H1 (cell line): ENCODE measurements around the gene BEX3. TPM values are rescaled to one million over a fixed set of nuclear protein-coding genes. Genes with fewer than 3 reads are reported as not detected.

Source experiments
- CTCF ChIA-PET: fragments of 300-600 bp; sonication (Branson Sonifier 250); formaldehyde crosslinking; loops from one replicate; lab custom pipeline; 2021; ENCODE audit not compliant: partially characterized antibody; lab: Charles Lee
- POLR2A ChIA-PET: fragments of 300-600 bp; sonication (Branson Sonifier 250); formaldehyde crosslinking; loops from one replicate; lab custom pipeline; 2021; ENCODE audit warnings: inconsistent platforms; ENCODE audit not compliant: partially characterized antibody; lab: Charles Lee
- DNase-seq, 2 experiments: peaks; one replicate each; pipeline versions ENCODE4 v3.0.0 to v3.0.0-alpha.2; 2010 to 2022; ENCODE audit warnings: low spot score in 2 of 2, low read depth in 1 of 2, mixed read lengths in 1 of 2
- FAIRE-seq: peaks from 2 replicates; lab custom pipeline; 2011; peaks lifted over from hg19 to GRCh38; lab: Jason Lieb, UNC
- H2AFZ ChIP-seq: 2 replicates; pipeline ENCODE4 v1.8.1; 2012; ENCODE audit warnings: low read length, inconsistent platforms
- H2AK5ac ChIP-seq: 2 replicates; pipeline ENCODE4 v1.6.1; 2013; ENCODE audit warnings: low read depth, low read length
- H2BK120ac ChIP-seq: replicated peaks from 2 replicates; pipeline ENCODE3; 2013; ENCODE audit warnings: low read depth, low read length, inconsistent platforms
- H2BK12ac ChIP-seq: 2 replicates; pipeline ENCODE4 v1.6.1; 2013; ENCODE audit warnings: low read depth, low read length
- H2BK15ac ChIP-seq: 2 replicates; pipeline ENCODE4 v1.6.1; 2013; ENCODE audit warnings: low read length
- H2BK20ac ChIP-seq: 2 replicates; pipeline ENCODE4 v1.6.1; 2013; ENCODE audit warnings: low read length
- H2BK5ac ChIP-seq: 2 replicates; pipeline ENCODE4 v1.6.1; 2013; ENCODE audit warnings: low read depth, low read length
- H3K14ac ChIP-seq: 2 replicates; pipeline ENCODE4 v1.6.1; 2013; ENCODE audit warnings: inconsistent platforms; ENCODE audit not compliant: insufficient read length
- H3K18ac ChIP-seq: 2 replicates; pipeline ENCODE4 v1.6.1; 2013; ENCODE audit warnings: low read length; ENCODE audit errors: extremely low read depth
- H3K23ac ChIP-seq: 2 replicates; pipeline ENCODE4 v1.6.1; 2013; ENCODE audit warnings: inconsistent platforms; ENCODE audit not compliant: insufficient read length
- H3K23me2 ChIP-seq: 2 replicates; pipeline ENCODE4 v1.6.1; 2013; ENCODE audit warnings: low read depth, low read length
- H3K27ac ChIP-seq: 2 replicates; pipeline ENCODE4 v1.6.1; 2011; ENCODE audit warnings: low read depth, low read length, inconsistent platforms
- H3K27me3 ChIP-seq, 4 experiments: replicated peaks in 1 of 4; 1 replicate in 1 of 4; 2 replicates in 3 of 4; pipeline versions ENCODE4 v1.6.1 to v1.8.1; 2011 to 2013; ENCODE audit warnings: low read length in 3 of 4, mild to moderate bottlenecking in 3 of 4, inconsistent platforms in 2 of 4, mixed read lengths in 2 of 4, moderate library complexity in 1 of 4; ENCODE audit not compliant: control insufficient read depth in 3 of 4, insufficient read depth in 3 of 4; ENCODE audit errors: extremely low read depth in 1 of 4
- H3K36me3 ChIP-seq, 4 experiments: 2 replicates each; pipeline versions ENCODE4 v1.6.1 to v1.8.1; 2011 to 2013; ENCODE audit warnings: mild to moderate bottlenecking in 4 of 4, low read length in 3 of 4, moderate library complexity in 2 of 4, control low read depth in 1 of 4, inconsistent platforms in 1 of 4; ENCODE audit not compliant: insufficient read depth in 4 of 4, control insufficient read depth in 2 of 4
- H3K4ac ChIP-seq: replicated peaks from 2 replicates; pipeline ENCODE3; 2013; ENCODE audit warnings: low read length, low read depth, mixed read lengths, inconsistent platforms; ENCODE audit not compliant: insufficient read length
- H3K4me1 ChIP-seq, 4 experiments: replicated peaks in 1 of 4; 1 replicate in 1 of 4; 2 replicates in 3 of 4; pipeline versions ENCODE4 v1.6.1 to v1.8.1; 2011 to 2013; ENCODE audit warnings: low read length in 3 of 4, inconsistent platforms in 2 of 4, mixed read lengths in 1 of 4; ENCODE audit not compliant: insufficient read depth in 4 of 4, control insufficient read depth in 3 of 4
- H3K4me2 ChIP-seq, 2 experiments: 2 replicates each; pipeline versions ENCODE4 v1.6.1 to v1.8.1; 2011 to 2013; ENCODE audit warnings: low read depth in 2 of 2, low read length in 2 of 2, control low read depth in 1 of 2, inconsistent platforms in 1 of 2, mild to moderate bottlenecking in 1 of 2; ENCODE audit not compliant: insufficient read depth in 1 of 2
- H3K4me3 ChIP-seq, 4 experiments: fragments of 200-600, 300-600 bp in 1 of 4; sonication (generic), shearing (Covaris generic), sonication (Bioruptor Twin) in 1 of 4; 2 replicates each; pipeline versions ENCODE4 v1.5.1 to v1.8.1; 2011 to 2016; ENCODE audit warnings: low read length in 4 of 4, low read depth in 3 of 4, control low read depth in 2 of 4, inconsistent platforms in 2 of 4, mild to moderate bottlenecking in 2 of 4, mixed read lengths in 1 of 4, moderate library complexity in 1 of 4; ENCODE audit not compliant: insufficient read depth in 2 of 4; ENCODE audit errors: extremely low read depth in 1 of 4
- H3K56ac ChIP-seq: replicated peaks from 2 replicates; pipeline ENCODE3; 2013; ENCODE audit warnings: low read depth, mild to moderate bottlenecking, mixed read lengths, low read length, inconsistent platforms; ENCODE audit not compliant: insufficient read length
- H3K79me1 ChIP-seq: 2 replicates; pipeline ENCODE4 v1.6.1; 2013; ENCODE audit warnings: low read depth, low read length, control low read depth
- H3K79me2 ChIP-seq, 2 experiments: 2 replicates each; pipeline versions ENCODE4 v1.6.1 to v1.8.1; 2012 to 2013; ENCODE audit warnings: low read length in 2 of 2, mild to moderate bottlenecking in 2 of 2, inconsistent platforms in 1 of 2; ENCODE audit not compliant: insufficient read depth in 2 of 2, control insufficient read depth in 1 of 2
- H3K9ac ChIP-seq, 4 experiments: replicated peaks in 1 of 4; 1 replicate in 1 of 4; 2 replicates in 3 of 4; pipeline versions ENCODE4 v1.6.1 to v1.8.1; 2011 to 2013; ENCODE audit warnings: low read depth in 3 of 4, low read length in 3 of 4, control low read depth in 2 of 4, mild to moderate bottlenecking in 2 of 4, moderate library complexity in 2 of 4, inconsistent platforms in 1 of 4; ENCODE audit errors: extremely low read depth in 1 of 4
- H3K9me3 ChIP-seq, 2 experiments: 2 replicates each; pipeline versions ENCODE4 v1.6.1 to v1.8.1; 2012 to 2013; ENCODE audit warnings: mild to moderate bottlenecking in 2 of 2, moderate library complexity in 2 of 2, control low read depth in 1 of 2, inconsistent platforms in 1 of 2, low read depth in 1 of 2, low read length in 1 of 2, mixed read lengths in 1 of 2; ENCODE audit not compliant: insufficient read depth in 2 of 2
- H4K20me1 ChIP-seq, 2 experiments: replicated peaks in 1 of 2; 2 replicates each; pipeline versions ENCODE3 to v1.8.1; 2011 to 2013; ENCODE audit warnings: inconsistent platforms in 2 of 2, low read length in 2 of 2, mild to moderate bottlenecking in 1 of 2; ENCODE audit not compliant: insufficient read depth in 2 of 2, control insufficient read depth in 1 of 2
- H4K5ac ChIP-seq: 2 replicates; pipeline ENCODE4 v1.6.1; 2013; ENCODE audit warnings: low read length, low read depth, mixed read lengths, inconsistent platforms; ENCODE audit not compliant: insufficient read length
- H4K8ac ChIP-seq: 2 replicates; pipeline ENCODE4 v1.8.0; 2013; ENCODE audit warnings: mild to moderate bottlenecking, moderate library complexity, low read length, inconsistent platforms; ENCODE audit not compliant: insufficient read depth; ENCODE audit errors: extremely low read depth
- H4K91ac ChIP-seq: replicated peaks from 2 replicates; pipeline ENCODE3; 2013; ENCODE audit warnings: low read length, mixed read lengths, inconsistent platforms; ENCODE audit not compliant: insufficient read length
- CBX5 ChIP-seq: fragments of 300-800, 300-1000 bp; sonication (generic); IDR thresholded peaks from 2 replicates; pipeline ENCODE4 v1.7.1; 2016; ENCODE audit warnings: antibody characterized with exemption, low read length, low read depth
- CBX8 ChIP-seq: fragments of 300-800, 300-1000 bp; sonication (generic); IDR thresholded peaks from 2 replicates; pipeline ENCODE4 v1.7.1; 2016; ENCODE audit warnings: low read depth, low read length, borderline replicate concordance
- CEBPB ChIP-seq: IDR thresholded peaks from 2 replicates; pipeline ENCODE4 v1.6.1; 2012; ENCODE audit warnings: low read depth, low read length
- EZH2 ChIP-seq: fragments of 200-600 bp; sonication (generic); IDR thresholded peaks from 2 replicates; pipeline ENCODE4 v1.7.1; 2012; ENCODE audit warnings: low read depth, mild to moderate bottlenecking, moderate library complexity, low read length, inconsistent platforms; ENCODE audit not compliant: severe bottlenecking
- HDAC6 ChIP-seq: IDR thresholded peaks from one replicate; pipeline ENCODE4 v1.7.1; 2012; ENCODE audit warnings: low read depth, mild to moderate bottlenecking, inconsistent platforms, low read length, moderate library complexity
- MAFK ChIP-seq: IDR thresholded peaks from 2 replicates; pipeline ENCODE4 v1.6.1; 2012; ENCODE audit warnings: low read depth, mild to moderate bottlenecking, improper control_type of control experiment, low read length
- POLR2A ChIP-seq, 2 experiments: IDR thresholded peaks; 1 replicate in 1 of 2; 2 replicates in 1 of 2; pipeline ENCODE4 v1.6.1; 2011; ENCODE audit warnings: low read depth in 2 of 2, low read length in 2 of 2, mild to moderate bottlenecking in 2 of 2; ENCODE audit errors: control extremely low read depth in 1 of 2
- POLR2AphosphoS5 ChIP-seq: IDR thresholded peaks from 2 replicates; pipeline ENCODE4 v1.6.1; 2011; ENCODE audit warnings: low read depth, low read length
- RBBP5 ChIP-seq: IDR thresholded peaks from 2 replicates; pipeline ENCODE4 v1.7.1; 2012; ENCODE audit warnings: low read depth, mild to moderate bottlenecking, inconsistent platforms, low read length, moderate library complexity, borderline replicate concordance
- RXRA ChIP-seq: IDR thresholded peaks from 2 replicates; pipeline ENCODE4 v1.6.1; 2011; ENCODE audit warnings: low read depth, mild to moderate bottlenecking, low read length, moderate library complexity; ENCODE audit not compliant: insufficient read depth
- SIN3A ChIP-seq, 2 experiments: IDR thresholded peaks in 1 of 2; conservative IDR thresholded peaks in 1 of 2; 2 replicates each; pipeline ENCODE4 v1.6.1; 2011 to 2012; ENCODE audit warnings: low read length in 2 of 2, improper control_type of control experiment in 1 of 2, low read depth in 1 of 2, mild to moderate bottlenecking in 1 of 2
- TEAD4 ChIP-seq: IDR thresholded peaks from 2 replicates; pipeline ENCODE4 v1.6.1; 2012; ENCODE audit warnings: low read depth, low read length, inconsistent platforms, mixed read lengths
- USF2 ChIP-seq: IDR thresholded peaks from 2 replicates; pipeline ENCODE4 v1.6.1; 2011; ENCODE audit warnings: low read length, improper control_type of control experiment
- WGBS, 2 experiments: shearing (Covaris generic) in 1 of 2; methylation state at CpG; one replicate each; pipeline versions ENCODE4 v1.1.6 to v1.1.7; 2013 to 2015; ENCODE audit warnings: low lambda C conversion rate in 2 of 2, mixed read lengths in 2 of 2, inconsistent platforms in 1 of 2, low coverage in 1 of 2, missing lambda C conversion rate in 1 of 2; ENCODE audit not compliant: insufficient replicate concordance in 2 of 2, insufficient coverage in 1 of 2, insufficient read length in 1 of 2; ENCODE audit errors: extremely low coverage in 1 of 2, missing lambda C conversion rate in 1 of 2; 5-methylcytosine and 5-hydroxymethylcytosine counted together
- polyA plus RNA-seq, 7 experiments: library from polyadenylated mRNA; depleted of rRNA in 3 of 7; stranded (reverse) in 5 of 7; unstranded in 2 of 7; fragments of >200 nt in 5 of 7; fragments of 200-250 nt in 2 of 7; gene quantifications; 1 replicate in 5 of 7; 2 replicates in 1 of 7; 4 replicates in 1 of 7; pipeline versions ENCODE4 v1.2.1 to v1.2.3, GENCODE V29; 2011 to 2013; ENCODE audit warnings: missing spikeins in 2 of 7, mixed read lengths in 2 of 7
- total RNA-seq: library from RNA; stranded (reverse); fragmentation: NEBNext Ultra II Directional; extraction: Animal tissue kit (Norgen Biotek cat#: 25700); gene quantifications from 2 replicates; pipeline ENCODE4 v1.2.1, GENCODE V29; 2021

BEX3 gene
- total and polyA plus RNA-seq, 2 of the 8 experiments (the other 6 are each of a cell fraction or from before 2014, with no cell fraction given): 330 to 366 TPM

- FAIRE-seq: no peak
- H3K23ac ChIP-seq: no peak overlapping the region
- no peak overlapping the region for H2BK20ac ChIP-seq
- 0 out of 2 replicates have a peak, but pooled peaks cover 2% of the 10 kb centered on the region for H3K79me1 ChIP-seq
- ChIA-PET CTCF (interaction anchor here (1.2 kb wide), 1 partner anchor 49 kb away, joined by 6 read pairs; no protein-coding TSS in a partner anchor), POLR2A (interaction anchor here (1.2 to 1.4 kb wide), 2 partner anchors 10 to 12 kb away, joined by 3 to 4 read pairs; no protein-coding TSS in a partner anchor)
- H2BK12ac ChIP-seq: no peak overlapping the region
- H3K4me3 ChIP-seq: no peak overlapping the region
- no peak overlapping the region for H3K56ac ChIP-seq
- H3K23me2 ChIP-seq: no peaks in the 10 kb centered on the region
- H2BK120ac ChIP-seq: no peak overlapping the region
- H4K8ac ChIP-seq: no peak overlapping the region
- H3K4me1 ChIP-seq: peaks cover 0 to 4% (median 0%) of the 10 kb centered on the region in 4 experiments; a peak in 1 of 7 replicates
- no peak overlapping the region for H2AK5ac ChIP-seq
- peaks cover 2% of the 10 kb centered on the region in 2 experiments for H4K20me1 ChIP-seq
- no peak overlapping the region for H4K5ac ChIP-seq
- no peaks in the 10 kb centered on the region; a peak in 3 of 7 replicates for H3K27me3 ChIP-seq
- 89% methylated on average over 6 of the region's 6 CpGs; no CpG with 5 or more reads in 1 of the 2 experiments for WGBS, 2 experiments
- H3K14ac ChIP-seq: no peak overlapping the region
- no peak overlapping the region for H2BK5ac ChIP-seq
- H3K18ac ChIP-seq: no peak overlapping the region
- H3K9ac ChIP-seq: no peak overlapping the region
- H3K36me3 ChIP-seq: peaks cover 0 to 2% (median 0%) of the 10 kb centered on the region in 4 experiments; a peak in 1 of 8 replicates
- no peak overlapping the region for H3K4ac ChIP-seq
- no peaks in the 10 kb centered on the region for H3K79me2 ChIP-seq
- H3K4me2 ChIP-seq: no peak overlapping the region
- no peaks in the 10 kb centered on the region for H3K9me3 ChIP-seq
- no peak overlapping the region for H4K91ac ChIP-seq
- no peak overlapping the region for H3K27ac ChIP-seq
- DNase-seq: no peak
- H2AFZ ChIP-seq: no peak overlapping the region
- H2BK15ac ChIP-seq: no peak overlapping the region
- no peak for TF ChIP-seq MAFK
- TF ChIP-seq CEBPB: no peak
- no peak for TF ChIP-seq USF2
- TF ChIP-seq RBBP5: no peak
- no peak for TF ChIP-seq SIN3A (conservative IDR thresholded peaks at IDR 0.05 in 1 of 2, IDR thresholded peaks at IDR 0.05 in 1 of 2; ENCODE audit: low read depth in 1 of 2, low read length in 2 of 2)
- no peak for TF ChIP-seq CBX5
- TF ChIP-seq RXRA: no peak
- TF ChIP-seq CBX8: no peak
- no peak for TF ChIP-seq POLR2AphosphoS5
- no peak for TF ChIP-seq EZH2
- TF ChIP-seq HDAC6: no peak
- TF ChIP-seq POLR2A (IDR thresholded peaks at IDR 0.05; ENCODE audit: control extremely low read depth in 1 of 2, low read depth in 2 of 2, low read length in 2 of 2): no peak
- TF ChIP-seq TEAD4: no peak
Measured at GRCh38 chrX:103415068-103415467, 38.7 kb downstream of the BEX3 start.
